Neural crest cell (in vitro differentiated cells): ENCODE results near the gene PPP1R16B. TPM values are rescaled to one million over a fixed set of nuclear protein-coding genes. Genes with fewer than 3 reads are reported as not detected.

Experiments
- DNase-seq: peaks from one replicate; pipeline ENCODE4 v3.0.0; 2021; ENCODE audit warnings: low read depth, mixed read lengths, low spot score
- H3K27ac Mint-ChIP-seq: one replicate; pipeline ENCODE4 v1.8.0; 2021; ENCODE audit warnings: mild to moderate bottlenecking, mixed read lengths; ENCODE audit not compliant: unreplicated experiment
- H3K27me3 Mint-ChIP-seq: 2 replicates; pipeline ENCODE4 v1.8.0; 2021; ENCODE audit warnings: low read depth, mild to moderate bottlenecking, mixed read lengths
- H3K36me3 Mint-ChIP-seq: 2 replicates; pipeline ENCODE4 v1.8.0; 2021; ENCODE audit warnings: low read depth, mild to moderate bottlenecking, mixed read lengths
- H3K4me1 Mint-ChIP-seq: 2 replicates; pipeline ENCODE4 v1.8.0; 2021; ENCODE audit warnings: mixed read lengths
- H3K4me3 Mint-ChIP-seq: one replicate; pipeline ENCODE4 v1.8.0; 2021; ENCODE audit warnings: mild to moderate bottlenecking, mixed read lengths
- H3K9me3 Mint-ChIP-seq: 2 replicates; pipeline ENCODE4 v1.8.0; 2021; ENCODE audit warnings: mixed read lengths
- CTCF ChIP-seq: fragments of 200-600 bp; sonication (generic); conservative IDR thresholded peaks from 2 replicates; pipeline ENCODE4 v1.5.0; 2021; ENCODE audit warnings: antibody characterized with exemption, mild to moderate bottlenecking
- total RNA-seq: library from RNA; stranded (reverse); gene quantifications from 2 replicates; pipeline ENCODE4 v1.2.1, GENCODE V29; 2021

PPP1R16B gene
- total RNA-seq, 1 donor from 2014 or later, result 0.30 TPM

GRCh38 chr20:38863024-38863851, 57.7 kb downstream of the PPP1R16B start:
- no peaks in the 10 kb centered on the region for H3K4me1 Mint-ChIP-seq
- no peak for TF ChIP-seq CTCF
- H3K27me3 Mint-ChIP-seq, result peaks cover 6% of the 10 kb centered on the region
- no peaks in the 10 kb centered on the region for H3K36me3 Mint-ChIP-seq
- no peaks in the 10 kb centered on the region for H3K9me3 Mint-ChIP-seq
- H3K4me3 Mint-ChIP-seq, result no peak overlapping the region
- H3K27ac Mint-ChIP-seq, result no peak overlapping the region
- no peak for DNase-seq

GRCh38 chr20:38864662-38865061, 59.2 kb downstream of the PPP1R16B start:
- H3K4me1 Mint-ChIP-seq, result no peaks in the 10 kb centered on the region
- H3K27me3 Mint-ChIP-seq, result no peaks in the 10 kb centered on the region
- no peaks in the 10 kb centered on the region for H3K36me3 Mint-ChIP-seq
- H3K27ac Mint-ChIP-seq, result no peak overlapping the region
- no peak for TF ChIP-seq CTCF
- DNase-seq, result no peak
- peaks cover 2% of the 10 kb centered on the region for H3K9me3 Mint-ChIP-seq
- H3K4me3 Mint-ChIP-seq, result no peak overlapping the region

- peaks cover 2% of the 10 kb centered on the region for H3K9me3 Mint-ChIP-seq
- H3K27me3 Mint-ChIP-seq, result peaks cover 3% of the 10 kb centered on the region
- no peak for DNase-seq
- H3K4me3 Mint-ChIP-seq, result no peak overlapping the region
- no peaks in the 10 kb centered on the region for H3K4me1 Mint-ChIP-seq
- TF ChIP-seq CTCF, result no peak
- H3K36me3 Mint-ChIP-seq, result no peaks in the 10 kb centered on the region
- H3K27ac Mint-ChIP-seq, result no peak overlapping the region
Observed at GRCh38 chr20:38866265-38867061, 61.0 kb downstream of the PPP1R16B start.

- Mint-ChIP-seq H3K4me1 (no peaks in the 10 kb centered on the region), H3K27me3 (peaks cover 5% of the 10 kb centered on the region), H3K4me3 (no peak overlapping the region), H3K36me3 (no peaks in the 10 kb centered on the region), H3K27ac (no peak overlapping the region), H3K9me3 (peaks cover 2% of the 10 kb centered on the region)
- TF ChIP-seq CTCF, result no peak
- DNase-seq, result no peak
Observed at GRCh38 chr20:38867062-38867359, 61.5 kb downstream of the PPP1R16B start.

GRCh38 chr20:38870733-38871559, 65.4 kb downstream of the PPP1R16B start:
- Mint-ChIP-seq H3K9me3 (peaks cover 2% of the 10 kb centered on the region), H3K4me1 (peaks cover 6% of the 10 kb centered on the region), H3K4me3 (no peak overlapping the region), H3K27me3 (peaks cover 12% of the 10 kb centered on the region), H3K36me3 (no peaks in the 10 kb centered on the region), H3K27ac (no peak overlapping the region)
- no peak for DNase-seq
- TF ChIP-seq CTCF, result no peak
